Endothelial cell of umbilical vein (primary cell): Measurements from ENCODE around the gene TBC1D13. TPM values are rescaled to one million over a fixed set of nuclear protein-coding genes. Genes with fewer than 3 reads are reported as not detected.

Source experiments
- BruUV-seq: library from RNA; stranded (reverse); fragments of 400-500 nt; replicated peaks from 2 replicates; lab custom pipeline; 2021; lab: Mats Ljungman, UMichigan
- CTCF ChIA-PET: fragments of 300-600, 350-600 bp; sonication (Branson Sonifier 250); formaldehyde crosslinking; loops from one replicate; lab custom pipeline; 2021; ENCODE audit warnings: antibody characterized with exemption, inconsistent platforms; lab: Charles Lee
- POLR2A ChIA-PET: fragments of 300-600, 350-600 bp; sonication (Branson Sonifier 250); formaldehyde crosslinking; loops from one replicate; lab custom pipeline; 2021; ENCODE audit warnings: antibody characterized with exemption, inconsistent platforms; lab: Charles Lee
- DNase-seq: peaks from one replicate; pipeline ENCODE4 v3.0.0-alpha.2; 2011; ENCODE audit warnings: low read depth, low spot score
- FAIRE-seq: peaks from 2 replicates; lab custom pipeline; 2011; peaks lifted over from hg19 to GRCh38; lab: Jason Lieb, UNC
- H2AFZ ChIP-seq: 2 replicates; pipeline ENCODE4 v1.6.0; 2012; ENCODE audit warnings: low read depth, low read length, control low read depth, inconsistent platforms
- H3K27ac ChIP-seq: 2 replicates; pipeline ENCODE4 v1.5.1; 2011; ENCODE audit warnings: low read depth, mild to moderate bottlenecking, control low read depth, low read length, moderate library complexity; ENCODE audit not compliant: insufficient read depth
- H3K27me3 ChIP-seq, 2 experiments: 2 replicates each; pipeline versions ENCODE4 v1.6.0 to v1.6.1; 2011; ENCODE audit warnings: low read length in 2 of 2, mixed read lengths in 1 of 2; ENCODE audit not compliant: control insufficient read depth in 2 of 2, insufficient read depth in 2 of 2
- H3K36me3 ChIP-seq, 2 experiments: 2 replicates in 1 of 2; 3 replicates in 1 of 2; pipeline ENCODE4 v1.5.1; 2011; ENCODE audit warnings: low read length in 2 of 2, mild to moderate bottlenecking in 1 of 2, moderate library complexity in 1 of 2; ENCODE audit not compliant: control insufficient read depth in 2 of 2, insufficient read depth in 2 of 2; ENCODE audit errors: extremely low read depth in 1 of 2
- H3K4me1 ChIP-seq: 3 replicates; pipeline ENCODE4 v1.5.1; 2011; ENCODE audit warnings: mild to moderate bottlenecking, low read length; ENCODE audit not compliant: control insufficient read depth, insufficient read depth; ENCODE audit errors: extremely low read depth
- H3K4me2 ChIP-seq: 2 replicates; pipeline ENCODE4 v1.6.1; 2011; ENCODE audit warnings: low read length, control low read depth, mixed read lengths; ENCODE audit not compliant: insufficient read depth
- H3K4me3 ChIP-seq, 3 experiments: fragments of 200-600 bp in 1 of 3; sonication (generic), shearing (Covaris generic) in 1 of 3; replicated peaks in 1 of 3; 2 replicates each; pipeline ENCODE4 v1.5.1; 2011 to 2016; ENCODE audit warnings: control low read depth in 3 of 3, low read length in 3 of 3, mild to moderate bottlenecking in 2 of 3, inconsistent platforms in 1 of 3, low read depth in 1 of 3, moderate library complexity in 1 of 3; ENCODE audit not compliant: insufficient read depth in 1 of 3
- H3K79me2 ChIP-seq: 2 replicates; pipeline ENCODE4 v1.6.0; 2012; ENCODE audit warnings: low read length, inconsistent platforms; ENCODE audit not compliant: control insufficient read depth, insufficient read depth
- H3K9ac ChIP-seq: replicated peaks from 2 replicates; pipeline ENCODE3; 2011; ENCODE audit warnings: low read length, control low read depth; ENCODE audit not compliant: insufficient read depth; ENCODE audit errors: extremely low read depth
- H3K9me1 ChIP-seq: replicated peaks from 3 replicates; pipeline ENCODE4 v1.6.0; 2011; ENCODE audit warnings: mild to moderate bottlenecking, low read length; ENCODE audit not compliant: control insufficient read depth, insufficient read depth; ENCODE audit errors: extremely low read depth
- H3K9me3 ChIP-seq: replicated peaks from 2 replicates; pipeline ENCODE4 v1.5.1; 2012; ENCODE audit warnings: low read length, inconsistent platforms; ENCODE audit not compliant: control insufficient read depth, insufficient read depth
- H4K20me1 ChIP-seq: replicated peaks from 2 replicates; pipeline ENCODE3; 2011; ENCODE audit warnings: mild to moderate bottlenecking, low read length; ENCODE audit not compliant: control insufficient read depth, insufficient read depth; ENCODE audit errors: extremely low read depth
- CTCF ChIP-seq, 2 donors: IDR thresholded peaks; 1 replicate in 1 of 2; 2 replicates in 1 of 2; pipeline ENCODE4 v1.5.1; 2011; ENCODE audit warnings: low read length in 2 of 2, mild to moderate bottlenecking in 2 of 2, moderate library complexity in 2 of 2, control low read depth in 1 of 2, inconsistent platforms in 1 of 2, low read depth in 1 of 2; ENCODE audit not compliant: insufficient read depth in 1 of 2; ENCODE audit errors: extremely low read depth in 1 of 2
- EZH2 ChIP-seq: IDR thresholded peaks from 2 replicates; pipeline ENCODE4 v1.6.1; 2012; ENCODE audit warnings: borderline replicate concordance, low read depth, mild to moderate bottlenecking, moderate library complexity, low read length, inconsistent platforms; ENCODE audit not compliant: severe bottlenecking
- FOS ChIP-seq: IDR thresholded peaks from 2 replicates; pipeline ENCODE4 v1.6.1; 2011; ENCODE audit warnings: mild to moderate bottlenecking, low read length, moderate library complexity, borderline replicate concordance; ENCODE audit not compliant: insufficient read depth
- GATA2 ChIP-seq: IDR thresholded peaks from 2 replicates; pipeline ENCODE4 v1.7.0; 2011; ENCODE audit warnings: low read depth, mild to moderate bottlenecking, moderate library complexity, mixed read lengths, low read length; ENCODE audit not compliant: insufficient read length, insufficient read depth
- JUN ChIP-seq: IDR thresholded peaks from 2 replicates; pipeline ENCODE4 v1.6.1; 2011; ENCODE audit warnings: borderline replicate concordance, low read depth; ENCODE audit not compliant: insufficient read length, insufficient read depth
- MAX ChIP-seq: IDR thresholded peaks from 2 replicates; pipeline ENCODE4 v1.6.1; 2011; ENCODE audit not compliant: insufficient read depth, insufficient read length
- MYC ChIP-seq: IDR thresholded peaks from one replicate; pipeline ENCODE4 v1.6.1; 2011; ENCODE audit warnings: mild to moderate bottlenecking, low read depth, low read length
- POLR2A ChIP-seq: IDR thresholded peaks from 2 replicates; pipeline ENCODE4 v1.6.1; 2012; ENCODE audit warnings: low read depth, mild to moderate bottlenecking, control low read depth, low read length
- POLR2AphosphoS5 ChIP-seq: IDR thresholded peaks from 2 replicates; pipeline ENCODE4 v1.6.1; 2012; ENCODE audit warnings: low read depth, mild to moderate bottlenecking, control low read depth, low read length, moderate library complexity; ENCODE audit not compliant: insufficient read depth
- dilution Hi-C: fragments of 300-500 bp; cut with MboI; formaldehyde crosslinking; loops from one replicate; pipeline ENCODE4 v1.15.0; 2019; ENCODE audit warnings: low sequenced_read_pairs; ENCODE audit not compliant: extremely low pct_ligation_motif_present
- intact Hi-C: fragments of 100-400 bp; cut with micrococcal nuclease; formaldehyde crosslinking; loops from one replicate; pipeline ENCODE4 v1.10.0; 2022
- polyA plus RNA-seq, 4 experiments: library from polyadenylated mRNA; depleted of rRNA in 3 of 4; stranded (reverse) in 3 of 4; unstranded in 1 of 4; fragments of >200 nt; gene quantifications; 2 replicates each; pipeline versions ENCODE4 v1.2.1 to v1.2.3, GENCODE V29; 2011 to 2012; ENCODE audit warnings: missing spikeins in 1 of 4
- total RNA-seq: library from RNA; stranded (reverse); gene quantifications from 2 replicates; pipeline ENCODE4 v1.2.3, GENCODE V29; 2021

Gene TBC1D13
- total and polyA plus RNA-seq, 2 donors (not counting 3 experiments of a cell fraction or from before 2014, with no cell fraction given): 35.1 to 41.9 TPM

GRCh38 chr9:128819716-128820664 lies 32.9 kb downstream of the TBC1D13 start:
- intact Hi-C loops (loop anchor here (5.0 kb wide), 2 partner anchors 98 to 183 kb away; partner anchors contain the start of gene ZDHHC12), dilution Hi-C loops (no loop called here)
- Histone ChIP-seq H4K20me1 (no peaks in the 10 kb centered on the region), H3K27me3 (no peaks in the 10 kb centered on the region), H3K36me3 (peaks cover 0 to 33% of the 10 kb centered on the region in 2 experiments), H3K9ac (no peak overlapping the region), H3K4me3 (no peak overlapping the region), H3K9me1 (no peaks in the 10 kb centered on the region), H2AFZ (no peak overlapping the region), H3K27ac (no peak overlapping the region), H3K9me3 (no peaks in the 10 kb centered on the region), H3K4me2 (peak overlapping the region; percentile 14), H3K4me1 (peaks cover 6% of the 10 kb centered on the region), H3K79me2 (no peaks in the 10 kb centered on the region)
- FAIRE-seq: no peak
- DNase-seq: no peak
- CTCF ChIA-PET: interaction anchor here (1.8 to 3.9 kb wide), 4 partner anchors 9 to 87 kb away, joined by 4 to 40 read pairs (median 14); partner anchors contain the start of gene SPOUT1
- POLR2A ChIA-PET: interaction anchor here (0.6 kb wide), 1 partner anchor 10 kb away, joined by 3 read pairs; the partner anchor contains the start of gene SPOUT1
- BruUV-seq: TSS peak; percentile 15
- TF ChIP-seq JUN: no peak
- TF ChIP-seq POLR2AphosphoS5: no peak

- ChIA-PET CTCF (interaction anchor here (3.9 kb wide), 1 partner anchor 9 kb away, joined by 40 read pairs; the partner anchor contains the start of gene SPOUT1), POLR2A (no interaction called here)
- dilution Hi-C loops (no loop called here), intact Hi-C loops (no loop called here)
- Histone ChIP-seq H3K9me1 (no peaks in the 10 kb centered on the region), H3K4me3 (no peak overlapping the region), H3K27me3 (no peaks in the 10 kb centered on the region), H2AFZ (no peak overlapping the region), H3K9ac (no peak overlapping the region), H4K20me1 (no peaks in the 10 kb centered on the region), H3K27ac (no peak overlapping the region), H3K4me1 (peaks cover 6% of the 10 kb centered on the region), H3K4me2 (no peak overlapping the region), H3K36me3 (peaks cover 3 to 39% of the 10 kb centered on the region in 2 experiments), H3K9me3 (no peaks in the 10 kb centered on the region), H3K79me2 (no peaks in the 10 kb centered on the region)
- no TSS peak for BruUV-seq
- FAIRE-seq (no peak), DNase-seq (no peak)
- TF ChIP-seq GATA2: no peak
- TF ChIP-seq MYC: no peak
- TF ChIP-seq MAX: no peak
- no peak for TF ChIP-seq JUN
- no peak for TF ChIP-seq CTCF (IDR thresholded peaks at IDR 0.05; ENCODE audit: extremely low read depth in 1 of 2, insufficient read depth in 1 of 2, low read depth in 1 of 2, low read length in 2 of 2)
- no peak for TF ChIP-seq POLR2A
- TF ChIP-seq POLR2AphosphoS5: no peak
- TF ChIP-seq FOS: no peak
- no peak for TF ChIP-seq EZH2
These were observed 33.9 kb downstream of the TBC1D13 start for GRCh38 chr9:128820665-128821583.
